Activated CD8-positive, alpha-beta T cell treated with anti-CD3 and anti-CD28 coated beads for 36 hours (primary cell): ENCODE measurements around the gene BDH1. TPM values are rescaled to one million over a fixed set of nuclear protein-coding genes. Genes with fewer than 3 reads are reported as not detected.
A peak's percentile ranks its signal among the peaks of the same experiment; 100 is the strongest.

ENCODE experiments used
- ATAC-seq: fragments of 200-7000 bp; cut with Tn5 transposase; one replicate; pipeline ENCODE4 v1.10.0; 2021; ENCODE audit warnings: mild to moderate bottlenecking, moderate library complexity
- CTCF ChIA-PET: fragments of 350-600 bp; sonication (Branson Sonifier 250); formaldehyde crosslinking; loops from one replicate; lab custom pipeline; 2021; ENCODE audit warnings: antibody characterized with exemption; lab: Charles Lee
- POLR2A ChIA-PET: fragments of 350-600 bp; sonication (Branson Sonifier 250); formaldehyde crosslinking; loops from one replicate; lab custom pipeline; 2021; ENCODE audit warnings: antibody characterized with exemption; lab: Charles Lee
- DNase-seq: peaks from one replicate; pipeline ENCODE4 v3.0.0-alpha.2; 2020
- H3K27ac Mint-ChIP-seq: one replicate; pipeline ENCODE4 v1.8.0; 2021; ENCODE audit warnings: mild to moderate bottlenecking, mixed read lengths
- H3K27me3 Mint-ChIP-seq: one replicate; pipeline ENCODE4 v1.8.0; 2021; ENCODE audit warnings: mixed read lengths
- H3K36me3 Mint-ChIP-seq: one replicate; pipeline ENCODE4 v1.8.0; 2021; ENCODE audit warnings: low read depth, mixed read lengths
- H3K4me1 Mint-ChIP-seq: one replicate; pipeline ENCODE4 v1.8.0; 2021; ENCODE audit warnings: low read depth, mixed read lengths
- H3K4me3 Mint-ChIP-seq: one replicate; pipeline ENCODE4 v1.8.0; 2021; ENCODE audit warnings: mild to moderate bottlenecking, moderate library complexity, mixed read lengths
- H3K9me3 Mint-ChIP-seq: one replicate; pipeline ENCODE4 v1.8.0; 2021; ENCODE audit warnings: mixed read lengths
- intact Hi-C: fragments of 100-400 bp; cut with micrococcal nuclease; formaldehyde crosslinking; loops from one replicate; pipeline ENCODE4 v1.10.0; 2022
- total RNA-seq, 2 experiments: library from RNA; stranded (reverse); gene quantifications; one replicate each; pipeline ENCODE4 v1.2.3, GENCODE V29; 2021
- TF ChIP-seq, protein P1 (sequence below): fragments of 200-600 bp; IDR thresholded peaks from one replicate; pipeline ENCODE4 v1.8.0; 2022; ENCODE audit warnings: antibody characterized with exemption, mild to moderate bottlenecking

The BDH1 gene
- total RNA-seq, 2 experiments from 2014 or later: 118 to 126 TPM

DNA sequence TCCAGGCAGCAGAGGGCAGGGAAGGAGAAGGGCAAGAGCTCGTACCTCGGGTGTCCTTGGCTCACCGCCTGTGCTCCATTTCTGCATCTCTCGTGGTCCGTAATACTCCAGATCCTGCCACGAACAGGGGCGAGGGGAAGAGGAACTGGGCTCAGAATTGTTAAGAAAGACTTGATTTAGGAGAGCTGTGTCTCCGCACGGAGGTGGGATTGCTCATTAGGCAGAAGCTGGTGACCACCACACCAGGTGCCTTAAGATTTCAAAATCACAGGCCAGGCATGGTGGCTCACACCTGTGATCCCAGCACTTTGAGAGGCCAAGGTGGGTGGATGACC, 37.2 kb upstream of the BDH1 start:
- H3K27ac Mint-ChIP-seq: peak overlapping the region; percentile 87
- POLR2A ChIA-PET: interaction anchor here (0.8 to 1.4 kb wide), 5 partner anchors 8 to 37 kb away, joined by 3 to 5 read pairs (median 3); partner anchors contain the start of gene BDH1
- H3K4me1 Mint-ChIP-seq: peaks cover 41% of the 10 kb centered on the region

DNA sequence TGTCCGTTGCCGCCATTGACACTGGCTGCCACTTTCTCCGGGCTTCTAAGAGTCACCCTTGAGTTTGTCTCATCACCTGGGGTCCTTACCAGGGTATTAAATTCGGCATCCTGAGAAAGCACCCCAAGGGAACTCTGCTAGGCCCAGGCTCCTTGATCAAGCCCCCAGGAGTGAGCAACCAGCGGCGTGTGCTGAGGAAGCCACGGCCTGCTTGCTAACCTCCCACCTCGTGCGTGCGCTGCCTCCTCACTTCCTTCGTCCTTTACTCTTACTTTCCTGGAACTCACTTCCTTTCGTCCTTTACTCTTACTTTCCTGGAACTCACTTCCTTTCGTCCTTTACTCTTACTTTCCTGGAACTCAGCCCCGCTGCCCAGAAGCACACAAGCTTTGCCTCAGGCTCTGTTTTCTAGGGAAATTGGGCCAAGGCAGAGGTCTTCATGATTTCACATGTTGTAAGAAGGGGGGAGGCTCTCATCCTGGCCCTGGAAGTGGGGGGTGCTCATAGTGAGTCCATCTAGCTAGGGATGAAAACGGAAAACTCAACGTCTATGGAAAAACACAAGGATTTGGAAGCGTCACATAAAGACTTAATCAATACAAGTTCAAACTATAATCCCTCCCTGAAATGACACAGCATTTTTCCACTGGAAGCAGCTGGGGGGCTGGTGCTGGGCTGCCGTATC, 36.7 kb upstream of the BDH1 start:
- H3K36me3 Mint-ChIP-seq: peaks cover 2% of the 10 kb centered on the region
- intact Hi-C loops: no loop called here
- ChIA-PET POLR2A (interaction anchor here (0.8 to 1.4 kb wide), 5 partner anchors 8 to 37 kb away, joined by 3 to 5 read pairs (median 3); partner anchors contain the start of gene BDH1), CTCF (interaction anchor here (1.1 kb wide), 1 partner anchor 9 kb away, joined by 3 read pairs; no protein-coding TSS in a partner anchor)
- no peaks in the 10 kb centered on the region for H3K27me3 Mint-ChIP-seq
- TF ChIP-seq, protein P1, sequence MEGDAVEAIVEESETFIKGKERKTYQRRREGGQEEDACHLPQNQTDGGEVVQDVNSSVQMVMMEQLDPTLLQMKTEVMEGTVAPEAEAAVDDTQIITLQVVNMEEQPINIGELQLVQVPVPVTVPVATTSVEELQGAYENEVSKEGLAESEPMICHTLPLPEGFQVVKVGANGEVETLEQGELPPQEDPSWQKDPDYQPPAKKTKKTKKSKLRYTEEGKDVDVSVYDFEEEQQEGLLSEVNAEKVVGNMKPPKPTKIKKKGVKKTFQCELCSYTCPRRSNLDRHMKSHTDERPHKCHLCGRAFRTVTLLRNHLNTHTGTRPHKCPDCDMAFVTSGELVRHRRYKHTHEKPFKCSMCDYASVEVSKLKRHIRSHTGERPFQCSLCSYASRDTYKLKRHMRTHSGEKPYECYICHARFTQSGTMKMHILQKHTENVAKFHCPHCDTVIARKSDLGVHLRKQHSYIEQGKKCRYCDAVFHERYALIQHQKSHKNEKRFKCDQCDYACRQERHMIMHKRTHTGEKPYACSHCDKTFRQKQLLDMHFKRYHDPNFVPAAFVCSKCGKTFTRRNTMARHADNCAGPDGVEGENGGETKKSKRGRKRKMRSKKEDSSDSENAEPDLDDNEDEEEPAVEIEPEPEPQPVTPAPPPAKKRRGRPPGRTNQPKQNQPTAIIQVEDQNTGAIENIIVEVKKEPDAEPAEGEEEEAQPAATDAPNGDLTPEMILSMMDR: no peak
- peak overlapping the region; percentile 62 for H3K4me3 Mint-ChIP-seq
- H3K4me1 Mint-ChIP-seq: peaks cover 36% of the 10 kb centered on the region
- DNase-seq (peak; percentile 84), ATAC-seq (peak; percentile 81)
- H3K27ac Mint-ChIP-seq: peak overlapping the region; percentile 87
- H3K9me3 Mint-ChIP-seq: no peaks in the 10 kb centered on the region

More for the DNA sequence above, 37.2 kb upstream of the BDH1 start:
- DNase-seq (peak; percentile 21), ATAC-seq (peak; percentile 14)
- CTCF ChIA-PET: interaction anchor here (1.1 kb wide), 1 partner anchor 8 kb away, joined by 3 read pairs; no protein-coding TSS in a partner anchor
- peak overlapping the region; percentile 62 for H3K4me3 Mint-ChIP-seq
- no peaks in the 10 kb centered on the region for H3K9me3 Mint-ChIP-seq
- no peaks in the 10 kb centered on the region for H3K27me3 Mint-ChIP-seq
- TF ChIP-seq, protein P1: no peak
- intact Hi-C loops: no loop called here
- peaks cover 2% of the 10 kb centered on the region for H3K36me3 Mint-ChIP-seq

DNA sequence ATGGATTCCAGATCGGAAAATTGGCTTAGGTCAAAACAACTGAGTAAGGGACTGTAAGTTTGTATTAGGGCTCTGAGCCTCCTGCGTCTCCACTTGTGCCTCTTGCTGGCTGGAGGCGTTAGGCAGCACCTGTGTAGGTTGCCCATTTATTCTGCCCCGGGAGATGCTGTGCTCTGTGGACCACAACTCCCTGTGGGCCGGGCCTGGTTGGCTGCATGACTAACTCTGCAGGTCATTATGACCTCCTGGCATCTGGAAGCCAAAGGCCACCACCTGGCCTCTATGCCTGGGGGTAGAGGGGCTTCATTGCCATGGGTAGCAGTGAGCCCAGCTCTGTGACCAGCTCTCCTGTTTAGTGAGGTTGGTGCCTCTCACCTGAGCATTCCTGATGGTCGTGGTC, 36.0 kb upstream of the BDH1 start:
- Mint-ChIP-seq H3K4me3 (peak overlapping the region; percentile 62), H3K4me1 (peaks cover 35% of the 10 kb centered on the region), H3K27me3 (no peaks in the 10 kb centered on the region), H3K36me3 (peaks cover 2% of the 10 kb centered on the region), H3K9me3 (no peaks in the 10 kb centered on the region), H3K27ac (peak overlapping the region; percentile 87)
- CTCF ChIA-PET: no interaction called here
- TF ChIP-seq, protein P1: no peak
- peak; percentile 26 for ATAC-seq
- POLR2A ChIA-PET: no interaction called here
- peak; percentile 33 for DNase-seq
- intact Hi-C loops: no loop called here

DNA sequence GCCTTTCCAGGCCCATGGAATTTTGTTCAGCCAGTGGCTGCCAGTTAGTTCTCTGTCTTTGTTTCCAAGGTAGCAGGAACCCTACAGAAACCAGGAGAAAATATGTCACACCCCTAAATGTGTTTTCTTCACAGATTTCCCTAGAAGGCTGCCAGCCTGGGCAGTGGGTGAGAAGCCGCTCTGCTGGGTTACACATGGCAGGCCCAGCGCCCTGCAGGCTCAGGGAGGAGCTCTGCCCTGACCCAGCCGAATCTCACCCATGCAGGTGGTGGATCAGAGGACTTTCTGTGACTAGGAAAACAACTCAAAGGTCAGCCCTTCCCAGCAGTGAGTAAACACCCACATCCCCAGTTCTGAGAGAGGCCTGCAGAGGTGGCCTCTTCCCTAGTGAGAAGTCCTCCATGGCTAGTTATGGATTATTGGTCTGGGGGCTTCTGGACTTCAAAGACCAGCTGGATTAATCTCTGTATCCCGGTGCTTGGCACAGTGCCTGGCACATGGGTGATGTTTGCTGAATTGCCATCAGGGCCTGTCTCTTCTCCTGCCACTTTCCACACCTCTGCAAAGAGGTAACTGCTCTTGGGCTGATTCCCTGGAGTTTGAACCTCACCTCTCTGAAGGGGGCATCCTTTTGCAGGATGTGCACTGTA, 34.7 kb upstream of the BDH1 start:
- intact Hi-C loops: no loop called here
- ChIA-PET CTCF (interaction anchor here (0.6 to 8.2 kb wide), 4 partner anchors 9 to 34 kb away, joined by 3 to 47 read pairs (median 3); no protein-coding TSS in a partner anchor), POLR2A (interaction anchor here (0.6 to 1.0 kb wide), 2 partner anchors 8 to 33 kb away, joined by 3 to 4 read pairs; no protein-coding TSS in a partner anchor)
- peaks cover 34% of the 10 kb centered on the region for H3K4me1 Mint-ChIP-seq
- H3K36me3 Mint-ChIP-seq: peaks cover 2% of the 10 kb centered on the region
- DNase-seq (peak; percentile 27), ATAC-seq (peak; percentile 12)
- TF ChIP-seq, protein P1: no peak
- peak overlapping the region; percentile 62 for H3K4me3 Mint-ChIP-seq
- no peaks in the 10 kb centered on the region for H3K27me3 Mint-ChIP-seq
- H3K27ac Mint-ChIP-seq: peak overlapping the region; percentile 87
- no peaks in the 10 kb centered on the region for H3K9me3 Mint-ChIP-seq
